WTC11 (cell line): ENCODE data around the gene DTX4.

Experiments used
- CTCF ChIP-seq: fragments of 200-600 bp; IDR thresholded peaks from 2 replicates; pipeline ENCODE4 v1.8.0; 2022; ENCODE audit warnings: antibody characterized with exemption
- E2F1 ChIP-seq: sonication (generic); formaldehyde crosslinking; IDR thresholded peaks from 2 replicates; pipeline ENCODE4 v1.8.0; 2022; ENCODE audit warnings: mild to moderate bottlenecking, missing genetic modification reagents
- MAX ChIP-seq: sonication (generic); formaldehyde crosslinking; IDR thresholded peaks from 2 replicates; pipeline ENCODE4 v1.8.0; 2022; ENCODE audit warnings: mild to moderate bottlenecking, missing genetic modification reagents

- TF ChIP-seq E2F1 (CRISPR knock-in tag) (no peak), MAX (CRISPR knock-in tag) (peak; percentile 81), CTCF (no peak)
Measured at GRCh38 chr11:59142530-59143507, 29.1 kb upstream of the DTX4 start, which contains the start of gene FAM111A.
